Right forelimb (tissue), 1 donor: ENCODE results near the gene ZFPL1.

Experiments
- DNase-seq: peaks from one replicate; pipeline ENCODE4 v3.0.0-alpha.2; 2018

The ZFPL1 gene

GRCh38 chr11:65130631-65131416 lies 46.8 kb downstream of the ZFPL1 start:
- DNase-seq: no peak

DNA sequence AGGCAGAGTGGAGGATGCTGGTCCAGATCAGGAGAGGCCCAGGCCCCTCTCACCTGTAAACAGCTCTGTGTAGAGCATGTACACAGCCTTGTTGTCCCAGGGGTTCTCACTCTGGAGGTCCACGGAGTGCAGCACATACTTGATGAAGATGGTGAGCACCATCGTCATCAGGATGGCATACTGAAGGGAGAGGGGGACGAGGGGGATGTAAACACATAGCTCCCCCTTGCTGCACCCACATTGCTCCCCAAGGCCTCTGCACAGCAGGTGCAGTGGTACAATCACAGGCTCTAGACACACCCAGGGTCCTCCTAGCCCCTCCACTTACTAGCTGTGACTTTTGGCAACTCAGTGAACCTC lies 47.4 kb downstream of the ZFPL1 start:
- DNase-seq: no peak

DNA sequence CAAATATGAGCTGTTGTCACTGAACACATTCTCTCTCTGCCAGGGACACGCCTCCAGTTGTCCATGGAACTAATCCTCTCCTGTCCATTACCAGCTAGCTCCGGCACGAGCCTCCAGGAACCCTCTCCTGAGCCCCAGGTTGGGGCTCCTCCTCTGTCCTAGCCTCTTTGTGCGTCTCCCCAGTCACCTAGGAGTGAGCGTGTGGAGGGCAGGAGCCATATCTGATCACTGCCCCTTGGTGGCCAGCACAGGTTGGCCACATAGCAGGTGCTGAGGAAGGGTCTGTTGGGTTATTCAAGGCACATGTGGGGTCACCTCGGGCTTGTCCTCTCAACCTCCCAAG lies 47.8 kb downstream of the ZFPL1 start:
- no peak for DNase-seq

GRCh38 chr11:65132238-65132987 lies 48.4 kb downstream of the ZFPL1 start:
- no peak for DNase-seq

DNA sequence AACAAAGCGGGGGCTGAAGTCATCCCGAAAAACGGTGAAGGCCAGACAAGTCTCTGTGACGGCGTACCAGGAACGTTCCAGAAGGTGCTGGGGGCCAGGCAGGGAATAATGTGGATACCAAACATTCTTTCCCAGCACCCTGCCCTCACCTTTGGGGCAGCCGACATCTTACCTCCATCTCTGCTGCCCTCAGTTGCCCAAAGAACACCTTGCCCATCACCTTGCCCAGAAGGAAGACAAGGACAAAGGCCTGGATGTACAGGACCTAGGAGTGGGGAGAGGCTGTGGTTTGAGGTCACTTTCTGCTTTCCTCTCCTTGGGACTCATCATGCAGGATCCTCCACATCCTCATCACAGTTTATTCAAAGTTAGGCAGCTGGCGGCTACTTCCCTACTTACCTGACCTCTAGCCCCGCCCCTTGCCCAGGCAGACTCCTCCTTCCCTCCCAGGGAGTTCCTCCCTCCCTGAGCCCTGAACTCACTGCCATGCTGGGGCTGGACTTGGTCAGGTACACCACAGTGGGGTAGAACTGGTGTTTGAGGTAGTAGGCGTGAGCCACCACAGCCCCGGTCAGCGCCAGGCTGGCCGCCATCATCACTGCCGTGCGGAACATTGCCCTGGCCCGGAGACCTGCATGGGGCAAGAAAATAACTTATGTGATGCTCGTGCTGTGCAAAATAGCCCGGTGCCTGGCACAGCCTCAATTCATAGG lies 49.1 kb downstream of the ZFPL1 start:
- no peak for DNase-seq

DNA sequence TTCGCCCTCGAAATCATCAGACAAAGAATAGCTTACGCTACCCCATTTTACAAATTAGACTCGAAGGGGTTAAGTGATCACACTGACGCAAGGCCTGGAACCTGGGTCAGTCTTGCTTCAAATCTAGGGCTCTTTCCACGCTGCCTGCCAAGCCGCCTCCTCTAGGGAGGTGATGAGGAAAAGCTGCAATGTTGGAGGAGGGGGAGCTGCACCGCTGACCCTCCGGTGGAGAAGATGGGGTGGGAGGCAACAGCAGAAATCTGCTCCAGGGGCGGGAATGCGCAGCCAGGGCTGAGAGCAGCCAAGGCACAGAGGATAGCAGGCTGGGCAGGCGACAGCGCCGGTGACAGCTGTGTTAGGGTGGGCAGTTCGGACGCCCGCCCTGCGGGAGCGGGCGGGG lies 49.7 kb downstream of the ZFPL1 start:
- peak; percentile 78 for DNase-seq

- peak; percentile 96 for DNase-seq
Measured at GRCh38 chr11:65134240-65134951, 50.4 kb downstream of the ZFPL1 start, which contains the start of gene SYVN1. SYVN1 (minus strand) TSS chr11:65134519; CDS start chr11:65133601, 918 bp downstream.

- DNase-seq: peak; percentile 89
Measured at GRCh38 chr11:65134952-65135632, 51.1 kb downstream of the ZFPL1 start.

GRCh38 chr11:65135633-65136145 lies 51.7 kb downstream of the ZFPL1 start:
- no peak for DNase-seq

DNA sequence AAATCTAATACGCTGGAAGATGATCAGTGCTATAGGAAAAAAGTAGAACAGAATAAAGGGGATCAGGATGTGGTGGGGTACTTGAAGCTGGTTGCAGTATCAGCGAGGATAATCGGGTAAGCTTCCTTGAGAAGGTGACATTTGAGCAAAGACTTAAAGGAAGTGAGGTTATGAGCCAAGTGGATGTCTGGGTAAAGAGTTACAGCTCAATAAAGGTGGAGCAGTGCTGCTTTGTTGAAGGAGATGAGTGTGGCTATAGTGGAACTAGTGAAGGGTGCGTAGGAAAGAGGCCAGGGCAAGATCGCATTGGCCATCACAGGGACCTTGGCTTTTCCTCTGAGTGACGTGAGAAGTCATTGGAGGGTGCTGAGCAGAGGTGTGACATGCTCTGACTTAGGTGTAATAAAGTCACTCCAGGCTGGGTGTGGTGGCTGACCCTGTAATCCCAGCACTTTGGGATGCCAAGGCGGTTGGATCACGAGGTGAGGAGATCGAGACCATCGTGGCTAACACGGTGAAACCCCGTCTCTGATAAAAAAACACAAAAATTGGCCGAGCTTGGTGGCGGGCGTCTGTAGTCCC lies 52.6 kb downstream of the ZFPL1 start:
- no peak for DNase-seq
